ENCODE results near the gene DOCK3. TPM values are rescaled to one million over a fixed set of nuclear protein-coding genes. Genes with fewer than 3 reads are reported as not detected.

The DOCK3 gene
- total RNA-seq, 5 donors from 2014 or later (not counting 1 experiment from before 2014, with no cell fraction given) = 2.0 to 3.2 (median 2.6) TPM

DNA sequence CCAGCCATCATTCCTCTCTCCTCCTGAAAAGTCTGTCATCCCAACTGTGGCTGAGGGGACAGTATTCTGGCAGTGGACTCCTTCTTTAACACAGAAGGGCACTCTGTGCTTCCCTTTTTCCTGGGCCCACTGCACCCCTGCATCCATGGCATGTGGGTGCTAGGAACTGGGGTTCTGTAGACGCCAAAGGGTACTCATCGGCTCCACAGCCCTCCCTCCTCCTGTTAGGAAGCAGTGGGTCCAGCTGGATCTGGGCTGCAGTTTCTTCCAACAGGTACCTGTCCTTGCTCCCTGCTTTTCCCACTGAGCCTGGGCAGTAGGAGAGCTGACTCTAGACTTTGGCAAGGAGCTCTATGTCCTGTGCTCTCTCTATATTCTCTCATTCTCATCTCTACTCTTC is 704.0 kb downstream of the DOCK3 start:
- no peaks in the 10 kb centered on the region for H3K9me3 Mint-ChIP-seq
- Histone ChIP-seq H3K4me1 (ENCODE audit: control insufficient read depth in 1 of 2, extremely low read depth in 1 of 2, insufficient read depth in 2 of 2, low read length in 2 of 2) (peaks cover 14 to 18% of the 10 kb centered on the region in 2 experiments), H3K4me3 (ENCODE audit: control insufficient read depth in 1 of 2, extremely low read depth in 1 of 2, low read length in 1 of 2) (no peak overlapping the region), H3K9me3 (no peaks in the 10 kb centered on the region), H3K36me3 (ENCODE audit: control insufficient read depth in 2 of 2, extremely low read depth in 1 of 2, insufficient read depth in 1 of 2, low read length in 1 of 2) (no peaks in the 10 kb centered on the region), H3K27me3 (replicated peaks in 1 of 2; ENCODE audit: control insufficient read depth in 2 of 2, extremely low read depth in 1 of 2, insufficient read depth in 2 of 2, low read length in 1 of 2) (no peaks in the 10 kb centered on the region), H3K27ac (ENCODE audit: low read length) (no peak overlapping the region)
- DNase-seq (no peak), ATAC-seq (replicated peaks in 1 of 4) (no peak)
- no peak overlapping the region for H3K27ac Mint-ChIP-seq
- no peaks in the 10 kb centered on the region for H3K27me3 Mint-ChIP-seq
- POLR2A ChIA-PET = no interaction called here
- H3K4me1 Mint-ChIP-seq = peaks cover 12 to 26% (median 16%) of the 10 kb centered on the region in 3 donors
- H3K36me3 Mint-ChIP-seq = no peaks in the 10 kb centered on the region
- WGBS (ENCODE audit: insufficient coverage) = no CpG with 5 or more reads among the region's 2 CpGs
- H3K4me3 Mint-ChIP-seq = peak overlapping the region in 1 of 3 donors; percentile 67
- CTCF ChIA-PET = no interaction called here

DNA sequence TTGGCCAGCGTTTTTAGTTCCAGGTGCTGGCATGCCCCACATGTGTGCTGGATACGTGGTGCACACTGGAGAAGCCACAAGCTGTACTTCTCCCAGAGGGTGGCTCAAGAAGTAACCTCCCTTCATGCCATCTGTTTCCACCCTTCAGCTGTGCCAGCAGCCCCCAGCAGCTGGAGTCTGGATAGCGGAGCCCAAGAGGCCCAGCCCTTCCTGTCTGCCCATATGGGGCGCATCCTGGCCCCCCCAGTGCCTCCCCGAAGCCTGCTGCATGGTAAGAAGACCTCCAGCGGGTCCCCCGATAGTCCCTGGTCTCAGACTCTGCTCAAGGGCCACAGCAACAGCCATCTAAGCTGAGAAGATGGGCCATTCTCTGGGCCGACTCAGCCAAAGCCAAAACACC is 704.6 kb downstream of the DOCK3 start:
- ChIA-PET CTCF (interaction anchor here in 1 of 2 donors (0.6 kb wide), 1 partner anchor 1833 kb away, joined by 3 read pairs; no protein-coding TSS in a partner anchor), POLR2A (no interaction called here)
- Mint-ChIP-seq H3K27me3 (no peaks in the 10 kb centered on the region), H3K4me3 (peak overlapping the region in 1 of 3 donors; percentile 67), H3K4me1 (peaks cover 17 to 32% (median 21%) of the 10 kb centered on the region in 3 donors), H3K36me3 (no peaks in the 10 kb centered on the region), H3K27ac (no peak overlapping the region), H3K9me3 (no peaks in the 10 kb centered on the region)
- Histone ChIP-seq H3K36me3 (ENCODE audit: control insufficient read depth in 2 of 2, extremely low read depth in 1 of 2, insufficient read depth in 1 of 2, low read length in 1 of 2) (no peaks in the 10 kb centered on the region), H3K27me3 (replicated peaks in 1 of 2; ENCODE audit: control insufficient read depth in 2 of 2, extremely low read depth in 1 of 2, insufficient read depth in 2 of 2, low read length in 1 of 2) (no peaks in the 10 kb centered on the region), H3K4me1 (ENCODE audit: control insufficient read depth in 1 of 2, extremely low read depth in 1 of 2, insufficient read depth in 2 of 2, low read length in 2 of 2) (peaks cover 18 to 23% of the 10 kb centered on the region in 2 experiments), H3K27ac (ENCODE audit: low read length) (no peak overlapping the region), H3K4me3 (ENCODE audit: control insufficient read depth in 1 of 2, extremely low read depth in 1 of 2, low read length in 1 of 2) (no peak overlapping the region), H3K9me3 (no peaks in the 10 kb centered on the region)
- ATAC-seq (replicated peaks in 1 of 4) (no peak), DNase-seq (no peak)
- 52% methylated on average over 7 of the region's 8 CpGs for WGBS (ENCODE audit: insufficient coverage)

- Mint-ChIP-seq H3K4me3 (peak overlapping the region in 1 of 3 donors; percentile 67), H3K4me1 (peaks cover 17 to 37% (median 27%) of the 10 kb centered on the region in 3 donors), H3K9me3 (no peaks in the 10 kb centered on the region), H3K36me3 (no peaks in the 10 kb centered on the region), H3K27me3 (no peaks in the 10 kb centered on the region), H3K27ac (no peak overlapping the region)
- H3K9me3 ChIP-seq = no peaks in the 10 kb centered on the region
- peaks cover 18 to 25% of the 10 kb centered on the region in 2 experiments for H3K4me1 ChIP-seq (ENCODE audit: control insufficient read depth in 1 of 2, extremely low read depth in 1 of 2, insufficient read depth in 2 of 2, low read length in 2 of 2)
- CTCF ChIA-PET = interaction anchor here in 1 of 2 donors (0.6 kb wide), 1 partner anchor 1834 kb away, joined by 3 read pairs; no protein-coding TSS in a partner anchor
- no peaks in the 10 kb centered on the region for H3K36me3 ChIP-seq (ENCODE audit: control insufficient read depth in 2 of 2, extremely low read depth in 1 of 2, insufficient read depth in 1 of 2, low read length in 1 of 2)
- ATAC-seq (replicated peaks in 1 of 4) = no peak
- 73% methylated on average over 5 of the region's 8 CpGs for WGBS (ENCODE audit: insufficient coverage)
- DNase-seq = no peak
- H3K27me3 ChIP-seq (replicated peaks in 1 of 2; ENCODE audit: control insufficient read depth in 2 of 2, extremely low read depth in 1 of 2, insufficient read depth in 2 of 2, low read length in 1 of 2) = no peaks in the 10 kb centered on the region
- H3K4me3 ChIP-seq (ENCODE audit: control insufficient read depth in 1 of 2, extremely low read depth in 1 of 2, low read length in 1 of 2) = no peak overlapping the region
- no peak overlapping the region for H3K27ac ChIP-seq (ENCODE audit: low read length)
- POLR2A ChIA-PET = no interaction called here
Measured at GRCh38 chr3:51379746-51380455, 705.2 kb downstream of the DOCK3 start.

DNA sequence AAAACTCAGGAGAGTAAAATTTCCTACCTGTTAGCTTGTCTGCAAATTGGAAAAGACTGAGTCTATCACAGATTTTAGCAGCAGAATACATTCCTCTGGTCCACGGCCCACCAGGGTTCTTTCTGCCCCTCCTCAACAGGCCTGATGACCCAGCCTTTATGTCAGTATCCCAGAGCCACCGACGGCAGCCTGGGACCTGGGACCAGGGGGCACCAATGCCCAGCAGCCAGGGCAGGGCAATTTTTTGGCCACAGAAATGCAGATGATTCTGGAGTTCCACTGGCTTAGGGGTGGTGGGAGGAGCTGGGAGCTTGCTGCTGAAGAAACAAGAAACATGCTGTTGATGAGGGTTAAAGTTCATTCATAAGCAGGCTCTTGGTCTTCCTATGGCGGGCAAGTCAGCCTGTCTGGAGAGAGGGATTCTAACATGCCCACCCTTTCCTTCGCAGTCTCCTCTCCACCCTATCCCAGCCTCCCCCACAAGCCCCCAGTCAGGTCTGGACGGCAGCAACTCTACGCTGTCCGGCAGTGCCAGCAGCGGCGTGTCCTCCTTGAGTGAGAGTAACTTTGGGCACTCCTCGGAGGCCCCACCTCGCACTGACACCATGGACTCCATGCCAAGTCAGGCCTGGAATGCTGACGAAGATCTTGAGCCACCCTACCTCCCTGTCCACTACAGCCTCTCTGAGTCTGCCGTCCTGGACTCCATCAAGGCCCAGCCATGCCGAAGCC is 706.0 kb downstream of the DOCK3 start:
- POLR2A ChIA-PET = no interaction called here
- Histone ChIP-seq H3K36me3 (ENCODE audit: control insufficient read depth in 2 of 2, extremely low read depth in 1 of 2, insufficient read depth in 1 of 2, low read length in 1 of 2) (no peaks in the 10 kb centered on the region), H3K4me3 (ENCODE audit: control insufficient read depth in 1 of 2, extremely low read depth in 1 of 2, low read length in 1 of 2) (no peak overlapping the region), H3K27ac (ENCODE audit: low read length) (no peak overlapping the region), H3K9me3 (no peaks in the 10 kb centered on the region), H3K4me1 (ENCODE audit: control insufficient read depth in 1 of 2, extremely low read depth in 1 of 2, insufficient read depth in 2 of 2, low read length in 2 of 2) (peaks cover 19 to 28% of the 10 kb centered on the region in 2 experiments), H3K27me3 (replicated peaks in 1 of 2; ENCODE audit: control insufficient read depth in 2 of 2, extremely low read depth in 1 of 2, insufficient read depth in 2 of 2, low read length in 1 of 2) (no peaks in the 10 kb centered on the region)
- CTCF ChIA-PET = no interaction called here
- H3K27ac Mint-ChIP-seq = no peak overlapping the region
- H3K4me3 Mint-ChIP-seq = no peak overlapping the region
- WGBS (ENCODE audit: insufficient coverage) = 96% methylated on average over 10 of the region's 15 CpGs
- no peaks in the 10 kb centered on the region for H3K9me3 Mint-ChIP-seq
- peaks cover 20 to 41% (median 31%) of the 10 kb centered on the region in 3 donors for H3K4me1 Mint-ChIP-seq
- no peak for ATAC-seq (replicated peaks in 1 of 4)
- no peaks in the 10 kb centered on the region for H3K36me3 Mint-ChIP-seq
- peak in 1 of 35 experiments; percentile 4 for DNase-seq
- H3K27me3 Mint-ChIP-seq = no peaks in the 10 kb centered on the region

DNA sequence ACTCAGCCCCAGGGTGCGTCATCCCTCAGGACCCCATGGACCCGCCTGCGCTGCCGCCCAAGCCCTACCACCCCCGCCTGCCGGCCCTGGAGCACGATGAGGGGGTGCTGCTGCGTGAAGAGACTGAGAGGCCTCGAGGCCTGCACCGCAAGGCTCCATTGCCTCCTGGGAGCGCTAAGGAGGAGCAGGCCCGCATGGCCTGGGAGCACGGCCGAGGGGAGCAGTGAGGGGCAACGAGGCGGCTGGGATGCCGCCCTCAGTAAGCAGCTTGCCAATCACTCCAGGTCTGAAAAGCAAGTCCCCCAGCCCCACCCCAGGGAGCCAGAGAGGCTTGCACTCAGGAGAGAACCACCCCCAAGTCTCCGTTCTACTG is 706.6 kb downstream of the DOCK3 start:
- Mint-ChIP-seq H3K9me3 (no peaks in the 10 kb centered on the region), H3K36me3 (no peaks in the 10 kb centered on the region), H3K4me1 (peaks cover 25 to 46% (median 37%) of the 10 kb centered on the region in 3 donors), H3K4me3 (no peak overlapping the region), H3K27ac (no peak overlapping the region), H3K27me3 (no peaks in the 10 kb centered on the region)
- Histone ChIP-seq H3K4me3 (ENCODE audit: control insufficient read depth in 1 of 2, extremely low read depth in 1 of 2, low read length in 1 of 2) (no peak overlapping the region), H3K36me3 (ENCODE audit: control insufficient read depth in 2 of 2, extremely low read depth in 1 of 2, insufficient read depth in 1 of 2, low read length in 1 of 2) (peaks cover 0 to 4% of the 10 kb centered on the region in 2 donors), H3K27me3 (replicated peaks in 1 of 2; ENCODE audit: control insufficient read depth in 2 of 2, extremely low read depth in 1 of 2, insufficient read depth in 2 of 2, low read length in 1 of 2) (no peaks in the 10 kb centered on the region), H3K4me1 (ENCODE audit: control insufficient read depth in 1 of 2, extremely low read depth in 1 of 2, insufficient read depth in 2 of 2, low read length in 2 of 2) (peaks cover 24 to 34% of the 10 kb centered on the region in 2 experiments), H3K27ac (ENCODE audit: low read length) (no peak overlapping the region), H3K9me3 (no peaks in the 10 kb centered on the region)
- DNase-seq = no peak
- ChIA-PET POLR2A (no interaction called here), CTCF (interaction anchor here in 1 of 2 donors (1.0 kb wide), 1 partner anchor 9 kb away, joined by 3 read pairs; no protein-coding TSS in a partner anchor)
- ATAC-seq (replicated peaks in 1 of 4) = no peak
- WGBS (ENCODE audit: insufficient coverage) = 93% methylated on average over 15 of the region's 18 CpGs

DNA sequence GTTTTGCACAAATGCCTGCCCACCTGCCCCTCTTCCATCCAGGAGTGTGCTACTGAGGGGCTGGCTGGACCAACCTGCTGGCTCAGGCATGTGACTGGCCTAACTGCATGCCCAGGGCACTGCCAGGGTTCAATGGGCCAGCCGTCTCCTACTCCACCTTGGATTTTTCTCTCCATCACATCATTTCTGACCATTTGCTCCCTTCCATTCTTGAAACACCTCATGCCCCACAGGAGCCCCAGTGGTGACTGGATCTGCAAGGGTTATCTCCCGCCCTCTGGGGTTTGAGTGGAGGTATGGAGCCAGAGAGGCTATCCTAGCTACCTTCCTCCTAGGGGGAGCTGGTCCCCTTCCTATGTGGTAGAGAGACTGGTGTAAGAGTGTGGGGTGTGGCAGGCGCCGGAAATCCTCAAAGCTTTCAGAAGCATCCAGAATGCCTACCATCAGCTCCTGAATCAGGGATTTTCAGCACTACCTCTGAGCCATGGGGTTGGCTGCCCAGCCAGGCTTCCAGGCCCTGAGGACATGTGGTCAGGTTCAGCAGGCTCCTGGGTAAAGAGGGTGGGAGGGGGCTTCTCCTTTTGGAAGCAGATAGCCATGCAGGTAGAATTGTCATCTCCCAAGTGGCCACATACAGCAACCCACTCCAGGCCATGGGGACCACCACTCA is 707.5 kb downstream of the DOCK3 start:
- DNase-seq = peak in 1 of 35 experiments; percentile 10
- WGBS (ENCODE audit: insufficient coverage) = no CpG with 5 or more reads among the region's 4 CpGs

More for the DNA sequence above, 707.5 kb downstream of the DOCK3 start:
- H3K27me3 ChIP-seq (replicated peaks in 1 of 2; ENCODE audit: control insufficient read depth in 2 of 2, extremely low read depth in 1 of 2, insufficient read depth in 2 of 2, low read length in 1 of 2) = no peaks in the 10 kb centered on the region
- ATAC-seq (replicated peaks in 1 of 4) = no peak
- H3K9me3 ChIP-seq = no peaks in the 10 kb centered on the region
- Mint-ChIP-seq H3K9me3 (no peaks in the 10 kb centered on the region), H3K4me3 (no peak overlapping the region), H3K36me3 (peaks cover 6% of the 10 kb centered on the region), H3K27ac (no peak overlapping the region), H3K27me3 (no peaks in the 10 kb centered on the region), H3K4me1 (peaks cover 33 to 51% (median 45%) of the 10 kb centered on the region in 3 donors)
- no peak overlapping the region for H3K4me3 ChIP-seq (ENCODE audit: control insufficient read depth in 1 of 2, extremely low read depth in 1 of 2, low read length in 1 of 2)
- H3K4me1 ChIP-seq (ENCODE audit: control insufficient read depth in 1 of 2, extremely low read depth in 1 of 2, insufficient read depth in 2 of 2, low read length in 2 of 2) = peaks cover 28 to 43% of the 10 kb centered on the region in 2 experiments
- POLR2A ChIA-PET = no interaction called here
- CTCF ChIA-PET = interaction anchor here in 1 of 2 donors (1.0 kb wide), 1 partner anchor 10 kb away, joined by 3 read pairs; no protein-coding TSS in a partner anchor
- peaks cover 0 to 4% of the 10 kb centered on the region in 2 donors for H3K36me3 ChIP-seq (ENCODE audit: control insufficient read depth in 2 of 2, extremely low read depth in 1 of 2, insufficient read depth in 1 of 2, low read length in 1 of 2)
- no peak overlapping the region for H3K27ac ChIP-seq (ENCODE audit: low read length)
